ENCODE measurements around the gene COL19A1.
"Not testable (repeated sequence)": the region's sequence is repeated elsewhere in the genome, so short reads cannot be mapped to it uniquely, and the experiment has no call there.

Gene COL19A1

DNA sequence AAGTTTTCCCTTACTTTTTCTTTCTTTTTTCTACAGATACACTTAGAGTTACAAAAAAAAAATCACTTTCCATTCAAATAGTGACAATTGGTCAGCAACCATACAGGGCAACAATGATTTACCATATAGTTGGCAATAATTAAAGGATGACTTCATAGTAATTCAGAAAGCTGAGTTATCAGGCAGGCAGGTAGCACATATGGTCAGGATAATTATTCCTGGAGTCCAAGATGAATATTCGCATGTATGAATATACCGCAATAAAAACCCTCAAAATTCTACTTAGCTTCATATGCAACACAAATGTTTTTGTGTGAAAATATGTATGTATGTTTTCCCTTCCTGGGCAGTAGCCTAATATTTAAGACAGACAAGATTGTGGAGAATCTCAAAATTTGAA, 34.5 kb downstream of the COL19A1 start:
- no peak for DNase-seq (ENCODE audit: low spot score)

DNA sequence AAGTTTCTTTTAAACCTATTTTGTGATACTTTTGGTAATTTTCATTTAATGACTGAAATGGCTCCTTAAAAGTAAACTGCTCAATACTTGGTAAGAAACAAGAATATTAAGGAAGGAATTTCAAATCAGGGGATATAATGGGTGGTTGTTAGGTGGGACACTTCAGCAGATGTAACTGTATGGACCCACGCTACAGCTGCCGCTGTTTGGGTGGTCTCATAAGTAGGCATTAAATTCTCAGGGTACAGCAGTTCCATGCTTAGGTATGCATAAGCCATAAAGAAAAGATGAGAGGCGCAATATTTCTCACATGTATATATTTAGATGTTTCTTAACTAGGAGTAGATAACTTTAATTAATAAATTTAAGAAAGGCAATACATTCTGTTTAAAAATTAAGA, 35.0 kb downstream of the COL19A1 start:
- DNase-seq (ENCODE audit: low spot score) = no peak

- DNase-seq (ENCODE audit: low spot score) = no peak
Measured at GRCh38 chr6:69907981-69908498, 41.7 kb downstream of the COL19A1 start.

DNA sequence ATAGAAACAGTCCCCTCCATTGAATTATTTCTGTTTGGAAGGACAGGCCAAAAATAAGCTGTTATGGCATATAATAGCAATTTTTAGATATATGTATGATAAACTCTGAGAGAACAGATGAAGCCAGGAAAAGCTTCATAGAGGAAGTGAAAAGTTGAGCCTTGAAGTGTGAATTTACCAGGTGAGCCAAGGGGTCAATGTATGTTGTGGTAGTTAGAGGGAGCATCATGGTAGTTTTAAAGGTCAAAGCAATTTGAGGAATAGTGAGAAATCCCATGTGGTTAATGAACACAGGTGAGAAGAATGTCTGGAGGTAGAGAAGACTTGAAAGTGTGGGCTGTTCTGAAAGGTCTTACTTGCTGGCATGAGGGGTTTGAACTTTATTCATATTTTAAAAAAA, 47.0 kb downstream of the COL19A1 start:
- DNase-seq (ENCODE audit: low spot score) = no peak

GRCh38 chr6:69914015-69914485, 47.7 kb downstream of the COL19A1 start:
- no peak for DNase-seq (ENCODE audit: low spot score)

GRCh38 chr6:69915346-69915745, 49.0 kb downstream of the COL19A1 start:
- no peak for DNase-seq (ENCODE audit: low spot score)

DNA sequence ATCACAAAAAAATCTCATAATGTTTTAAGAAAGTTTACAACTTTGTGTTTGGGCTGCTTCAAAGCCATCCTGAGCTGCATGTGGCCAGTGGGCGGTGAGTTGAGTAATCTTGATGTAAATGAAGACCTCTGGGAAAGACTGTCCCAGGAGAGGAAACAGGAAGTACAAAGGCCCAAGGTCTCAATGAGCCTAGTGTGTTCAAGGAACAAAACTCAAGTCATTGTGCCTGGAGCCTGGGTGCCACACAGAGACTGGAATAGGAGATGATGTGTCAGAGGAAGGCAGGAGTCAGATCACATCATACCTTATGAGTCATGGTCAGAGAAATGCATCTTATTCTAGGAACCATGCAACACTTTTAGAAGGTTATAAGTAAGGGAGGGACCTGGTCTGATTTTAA, 51.5 kb downstream of the COL19A1 start:
- DNase-seq (ENCODE audit: low spot score) = no peak

GRCh38 chr6:69918813-69919475, 52.6 kb downstream of the COL19A1 start:
- no peak for DNase-seq (ENCODE audit: low spot score)

DNA sequence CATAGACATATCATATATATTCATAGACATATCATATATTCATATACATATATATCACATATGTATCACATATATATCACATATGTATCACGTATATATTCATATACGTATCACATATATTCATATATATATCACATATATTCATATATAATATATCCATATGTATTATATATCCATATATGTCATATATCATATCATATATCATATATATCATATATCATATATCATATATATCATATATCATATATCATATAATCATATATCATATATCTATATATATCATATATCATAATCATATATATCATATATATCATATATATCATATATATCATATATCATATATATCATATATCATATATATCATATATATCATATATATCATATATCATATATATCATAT, 54.7 kb downstream of the COL19A1 start:
- not testable (repeated sequence) for DNase-seq (ENCODE audit: low spot score)

- not testable (repeated sequence) for DNase-seq (ENCODE audit: low spot score)
Measured at GRCh38 chr6:69921611-69922010, 55.3 kb downstream of the COL19A1 start.

DNA sequence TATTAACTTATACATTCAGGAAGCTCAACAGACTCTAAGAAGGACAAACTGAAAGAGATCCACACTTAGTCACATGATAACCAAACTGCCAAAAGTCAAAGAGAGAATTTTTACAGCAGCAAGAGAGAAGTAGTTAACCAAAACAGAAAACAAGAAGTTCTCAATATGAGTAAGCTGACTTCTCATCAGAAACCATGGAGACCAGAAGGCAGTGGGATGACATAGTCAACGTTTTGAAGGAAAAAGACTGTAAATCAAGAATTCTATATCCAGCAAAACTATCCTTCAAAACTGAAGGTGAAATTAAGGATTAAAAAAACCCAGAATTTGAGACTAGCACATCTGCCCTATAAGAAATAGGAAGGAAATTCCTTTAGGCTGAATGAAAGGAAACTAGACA, 60.4 kb downstream of the COL19A1 start:
- DNase-seq (ENCODE audit: low spot score) = no peak

GRCh38 chr6:69933239-69933638, 66.9 kb downstream of the COL19A1 start:
- DNase-seq (ENCODE audit: low spot score) = no peak

DNA sequence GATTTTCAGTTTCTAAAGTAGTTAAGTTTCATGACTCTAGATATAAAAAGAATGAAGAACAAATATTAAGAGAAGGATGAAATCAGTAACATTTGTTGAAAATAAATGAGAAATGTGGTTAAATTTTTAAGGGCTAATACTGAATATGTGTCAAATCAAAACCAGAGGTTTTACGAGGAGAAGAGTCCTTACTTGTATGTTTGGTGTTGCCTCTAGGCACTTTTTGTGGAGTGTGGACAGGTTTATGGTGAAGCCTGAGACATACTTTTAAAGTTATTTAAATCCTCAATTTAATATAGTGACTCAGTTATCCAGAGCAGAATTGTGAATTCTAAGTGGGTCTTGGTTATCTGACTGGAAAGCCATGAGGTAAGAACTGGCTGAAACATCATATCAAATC, 68.7 kb downstream of the COL19A1 start:
- no peak for DNase-seq (ENCODE audit: low spot score)

GRCh38 chr6:69936674-69937363, 70.5 kb downstream of the COL19A1 start:
- DNase-seq (ENCODE audit: low spot score) = no peak

DNA sequence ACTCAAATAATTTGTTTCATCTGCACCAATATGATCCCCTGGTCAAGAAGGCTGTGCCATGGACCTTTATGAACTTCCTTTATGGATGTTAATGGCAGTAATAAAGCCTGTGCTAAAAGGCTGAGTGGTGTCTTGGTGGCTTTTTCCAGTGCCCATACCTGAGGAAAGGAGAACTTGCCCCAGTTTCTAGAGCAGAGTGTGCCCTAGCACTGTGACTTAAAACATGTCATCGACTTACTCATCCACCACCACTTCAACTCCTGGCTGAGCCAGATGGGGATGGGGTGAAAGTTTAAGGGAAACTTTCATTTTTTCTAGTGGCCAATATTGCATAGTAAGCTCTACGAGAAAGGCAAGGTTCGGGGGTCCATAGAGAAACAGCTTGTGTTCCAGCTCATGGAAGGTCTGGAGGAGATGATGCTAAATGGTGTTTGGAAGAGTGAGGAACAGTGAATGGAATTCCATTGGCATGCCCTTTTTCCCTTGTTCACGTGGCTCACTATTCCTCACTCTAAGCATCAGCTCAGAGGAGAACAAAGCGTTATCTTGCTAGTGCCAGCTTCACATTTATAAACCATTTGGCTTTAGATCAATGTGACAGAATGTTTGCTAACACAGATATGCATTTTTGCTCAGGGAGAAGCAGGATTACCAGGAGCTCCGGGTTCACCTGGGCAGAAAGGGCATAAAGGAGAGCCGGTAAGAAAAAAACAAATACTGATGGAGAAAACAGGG, 71.2 kb downstream of the COL19A1 start:
- DNase-seq (ENCODE audit: low spot score) = no peak

DNA sequence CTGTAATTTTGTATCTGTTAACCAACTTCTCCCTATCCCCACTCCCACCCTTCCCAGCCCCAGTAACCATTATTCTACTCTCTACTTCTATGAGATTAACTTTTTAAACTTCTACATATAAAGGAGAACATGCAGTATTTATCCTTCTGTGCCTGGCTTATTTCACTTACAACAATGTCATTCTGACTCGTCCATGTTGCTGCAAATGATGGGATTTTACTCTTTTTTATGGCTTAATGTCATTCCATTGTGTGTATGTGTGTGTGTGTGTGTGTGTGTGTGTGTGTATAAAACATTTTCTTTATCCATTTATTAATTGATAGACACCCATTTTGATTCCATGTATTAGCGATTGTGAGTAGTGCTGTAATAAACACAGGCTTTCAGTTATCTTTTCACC, 76.1 kb downstream of the COL19A1 start:
- DNase-seq (ENCODE audit: low spot score) = no peak

DNA sequence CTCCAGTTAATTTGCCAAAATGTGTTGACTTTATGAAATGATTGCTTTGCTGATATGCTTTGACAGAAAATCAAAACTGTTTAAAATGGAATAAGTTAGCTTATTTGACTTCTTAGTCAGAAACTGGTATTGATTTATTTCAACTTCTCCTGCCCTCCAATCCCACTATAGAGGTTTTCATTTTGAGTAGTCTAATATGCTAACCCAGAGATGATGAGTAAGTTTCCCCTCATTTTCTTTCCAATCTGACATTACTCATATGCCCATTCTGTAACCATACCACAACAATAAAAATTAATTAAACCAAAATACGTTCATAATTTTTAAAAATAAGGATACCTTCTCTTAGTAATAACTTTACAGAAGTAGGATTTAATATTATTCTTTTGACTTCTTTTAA, 78.8 kb downstream of the COL19A1 start:
- no peak for DNase-seq (ENCODE audit: low spot score)

DNA sequence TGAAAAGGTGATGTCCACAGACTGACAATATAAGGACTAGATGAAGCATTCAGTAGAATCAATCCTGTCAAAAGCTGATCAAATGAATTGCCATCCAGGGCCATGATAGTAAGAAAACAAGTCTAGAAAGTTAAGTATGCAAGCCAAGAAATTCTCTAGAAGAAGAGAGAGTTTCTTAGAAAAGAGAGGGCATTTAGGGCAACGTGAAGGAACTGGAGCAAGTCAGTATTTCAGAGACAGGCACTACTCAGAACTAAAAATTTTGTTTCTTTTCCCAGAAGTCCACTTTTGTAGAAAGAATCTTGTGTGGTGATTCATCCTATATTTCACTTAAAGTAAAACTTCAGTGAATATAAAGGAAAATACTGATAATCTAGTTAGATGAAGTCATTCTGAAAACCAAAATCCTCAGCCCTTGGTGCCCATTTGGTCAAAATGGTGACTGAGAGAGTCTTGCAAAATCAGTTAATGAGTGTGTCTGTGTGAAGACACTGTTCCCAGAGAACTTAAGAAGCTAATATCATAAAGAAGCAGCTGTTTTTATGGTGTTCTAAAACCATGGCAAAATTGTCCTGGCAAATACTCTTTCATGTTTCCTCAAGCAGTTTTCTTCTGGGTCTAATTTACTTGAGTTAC, 82.2 kb downstream of the COL19A1 start:
- no peak for DNase-seq (ENCODE audit: low spot score)

GRCh38 chr6:69953491-69953890, 87.1 kb downstream of the COL19A1 start:
- DNase-seq (ENCODE audit: low spot score) = no peak

GRCh38 chr6:69954733-69955132, 88.4 kb downstream of the COL19A1 start:
- no peak for DNase-seq (ENCODE audit: low spot score)

DNA sequence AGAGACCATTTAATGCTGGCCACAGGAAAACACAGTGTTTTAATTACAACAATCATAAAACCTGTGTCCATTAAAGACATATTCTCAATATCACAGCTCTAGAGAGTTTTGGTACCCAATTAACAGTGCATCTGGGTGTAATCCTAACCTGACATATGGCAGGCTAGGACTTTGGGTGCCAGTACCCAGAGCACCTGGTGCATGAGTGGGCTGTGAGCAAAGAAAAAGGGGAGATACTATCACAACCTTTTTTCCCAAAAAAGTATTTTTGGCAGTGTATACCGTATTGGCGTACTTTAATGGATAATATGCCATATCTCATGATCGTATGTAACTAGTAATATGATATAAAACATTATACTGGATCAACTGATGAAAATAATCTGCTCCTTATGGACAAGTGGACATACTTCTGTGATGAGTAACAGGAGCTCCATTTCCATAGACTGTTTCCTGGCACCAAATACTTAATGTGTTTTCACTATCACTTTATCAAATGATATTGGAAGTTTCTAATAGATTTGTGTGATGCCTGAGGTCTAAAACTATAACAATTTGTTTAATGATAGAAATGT, 91.7 kb downstream of the COL19A1 start:
- DNase-seq (ENCODE audit: low spot score) = no peak

DNA sequence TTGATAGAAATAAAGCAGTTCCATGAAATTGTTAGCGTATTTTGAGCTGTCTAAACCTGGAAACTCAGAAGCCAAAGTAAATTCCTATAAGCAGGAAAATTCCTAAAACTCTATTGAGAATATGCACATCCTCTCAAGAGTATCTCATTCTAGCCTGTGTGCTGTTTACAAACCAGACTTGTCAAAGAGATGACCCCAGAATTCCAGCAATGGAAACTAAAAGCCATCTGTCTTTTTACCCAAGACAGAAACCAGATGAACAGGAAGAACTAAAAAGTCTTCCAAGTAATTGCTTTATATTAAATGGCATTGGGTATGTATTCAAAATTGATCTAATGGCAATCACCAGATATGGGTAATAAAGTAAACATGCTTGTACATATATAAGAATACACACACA, 92.6 kb downstream of the COL19A1 start:
- no peak for DNase-seq (ENCODE audit: low spot score)

Measured in CD4-positive, alpha-beta T cell treated with Interleukin-2 at 100 ng/mL for 4 hours (primary cell).